DND-41 (cell line): ENCODE data around the gene USP50.

Experiments used
- EZH2 ChIP-seq: IDR thresholded peaks from 3 replicates; pipeline ENCODE4 v1.6.1; 2012; ENCODE audit warnings: borderline replicate concordance, low read depth, mild to moderate bottlenecking, moderate library complexity, low read length, inconsistent platforms; ENCODE audit not compliant: severe bottlenecking
- TF ChIP-seq, protein P1 (sequence below): IDR thresholded peaks from 2 replicates; pipeline ENCODE4 v1.5.1; 2012; ENCODE audit warnings: borderline replicate concordance, low read length, moderate library complexity, mild to moderate bottlenecking; ENCODE audit not compliant: poor library complexity, severe bottlenecking; ENCODE audit errors: extremely low read depth

DNA sequence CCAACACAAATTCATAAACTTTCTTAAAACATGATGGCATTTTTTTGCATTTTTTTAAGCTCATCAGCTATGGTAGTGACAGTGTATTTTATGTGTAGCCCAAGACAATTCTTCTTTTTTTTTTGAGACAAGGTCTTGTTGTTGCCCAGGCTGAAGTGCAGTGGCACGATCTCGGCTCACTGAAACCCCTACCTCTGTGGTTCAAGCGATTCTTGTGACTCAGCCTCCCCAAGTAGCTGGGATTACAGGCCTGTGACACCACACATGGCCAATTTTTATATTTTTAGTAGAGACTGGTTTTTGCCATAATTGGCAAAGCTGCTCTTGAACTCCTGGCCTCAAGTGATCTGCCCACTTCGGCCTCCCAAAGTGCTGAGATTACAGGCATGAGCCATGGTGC lies 17.3 kb upstream of the USP50 start:
- TF ChIP-seq, protein P1, sequence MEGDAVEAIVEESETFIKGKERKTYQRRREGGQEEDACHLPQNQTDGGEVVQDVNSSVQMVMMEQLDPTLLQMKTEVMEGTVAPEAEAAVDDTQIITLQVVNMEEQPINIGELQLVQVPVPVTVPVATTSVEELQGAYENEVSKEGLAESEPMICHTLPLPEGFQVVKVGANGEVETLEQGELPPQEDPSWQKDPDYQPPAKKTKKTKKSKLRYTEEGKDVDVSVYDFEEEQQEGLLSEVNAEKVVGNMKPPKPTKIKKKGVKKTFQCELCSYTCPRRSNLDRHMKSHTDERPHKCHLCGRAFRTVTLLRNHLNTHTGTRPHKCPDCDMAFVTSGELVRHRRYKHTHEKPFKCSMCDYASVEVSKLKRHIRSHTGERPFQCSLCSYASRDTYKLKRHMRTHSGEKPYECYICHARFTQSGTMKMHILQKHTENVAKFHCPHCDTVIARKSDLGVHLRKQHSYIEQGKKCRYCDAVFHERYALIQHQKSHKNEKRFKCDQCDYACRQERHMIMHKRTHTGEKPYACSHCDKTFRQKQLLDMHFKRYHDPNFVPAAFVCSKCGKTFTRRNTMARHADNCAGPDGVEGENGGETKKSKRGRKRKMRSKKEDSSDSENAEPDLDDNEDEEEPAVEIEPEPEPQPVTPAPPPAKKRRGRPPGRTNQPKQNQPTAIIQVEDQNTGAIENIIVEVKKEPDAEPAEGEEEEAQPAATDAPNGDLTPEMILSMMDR, result no peak
- no peak for TF ChIP-seq EZH2
